ENCODE data around the gene RHOBTB1.
"Not testable (repeated sequence)": the region's sequence is repeated elsewhere in the genome, so short reads cannot be mapped to it uniquely, and the experiment has no call there.

Gene RHOBTB1

DNA sequence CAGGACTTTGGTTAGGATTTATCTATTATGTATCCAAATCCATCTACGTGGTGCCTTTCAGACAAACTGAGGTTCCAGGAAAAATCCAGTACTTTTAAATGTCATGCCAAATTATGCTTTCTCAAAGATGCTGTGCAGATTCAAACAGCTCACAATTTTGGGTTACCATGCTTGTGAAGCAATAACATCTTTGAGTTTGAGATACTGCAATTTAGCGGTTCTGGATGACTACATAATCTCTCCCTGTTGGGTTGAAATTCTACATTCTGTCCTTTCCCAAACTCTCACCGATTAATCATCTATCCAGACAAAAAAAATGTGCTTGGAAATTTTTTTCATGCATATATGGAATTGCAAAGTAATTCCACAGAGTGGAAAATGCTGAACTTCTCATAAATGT lies 3.5 kb downstream of the RHOBTB1 start:
- DNase-seq: no peak

DNA sequence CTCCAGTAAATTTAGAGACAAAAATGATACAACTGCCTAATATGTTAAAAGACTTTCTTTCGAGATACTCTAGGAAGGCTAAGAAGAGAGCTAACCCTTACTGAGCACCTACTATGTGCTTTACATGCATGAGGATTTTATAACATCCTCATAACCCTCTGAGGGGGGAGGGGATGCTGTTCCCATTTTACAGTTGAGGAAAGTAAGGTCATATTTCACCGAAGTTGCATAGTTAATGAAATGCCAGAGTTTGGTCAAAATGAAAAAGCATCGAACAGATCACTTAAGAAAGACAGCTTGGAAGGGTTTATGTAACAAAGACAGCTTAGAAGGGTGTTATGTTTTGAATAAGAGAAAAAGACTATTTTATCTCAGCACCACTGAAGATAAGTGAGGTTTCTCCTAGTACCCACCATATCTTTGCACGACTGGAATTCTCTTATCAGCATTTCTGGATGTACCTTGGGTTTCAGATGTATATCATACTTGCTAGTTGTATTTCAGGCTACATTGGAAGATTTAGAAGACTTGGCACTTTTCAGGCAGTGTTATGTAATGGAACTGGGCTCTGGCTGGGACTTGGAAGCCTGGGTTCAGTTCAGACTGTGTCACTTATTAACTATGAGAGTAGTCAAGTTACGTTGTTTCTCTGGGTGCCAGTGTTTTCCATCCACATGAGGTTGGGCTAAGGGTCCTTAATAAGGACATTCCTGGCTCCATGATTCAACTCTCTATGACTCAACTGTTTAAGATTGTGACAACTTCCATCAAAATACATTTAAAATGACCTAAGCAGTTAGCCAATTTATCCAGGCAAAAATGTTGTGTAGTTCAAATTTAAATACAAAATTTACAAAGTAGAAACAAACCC lies 6.0 kb downstream of the RHOBTB1 start:
- DNase-seq: no peak

DNA sequence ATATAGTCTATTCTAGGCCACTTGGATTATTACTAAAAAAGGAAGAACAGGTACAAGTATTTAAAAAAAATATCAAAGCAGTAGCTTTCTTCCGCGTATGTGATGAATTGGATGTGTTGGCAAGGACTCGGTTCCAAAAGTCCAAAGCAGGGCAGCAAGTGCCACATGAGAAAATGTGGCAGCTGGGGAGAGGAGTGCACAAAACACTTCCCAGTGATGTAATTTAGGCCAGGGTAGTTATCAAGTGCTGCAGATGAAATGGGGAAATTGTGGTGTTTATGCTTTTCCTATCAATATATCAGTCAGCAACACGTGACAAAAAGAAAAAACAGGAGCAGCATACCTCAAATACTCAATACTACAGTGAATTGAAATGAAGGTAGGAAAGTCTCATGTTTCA lies 7.0 kb downstream of the RHOBTB1 start:
- DNase-seq: no peak

DNA sequence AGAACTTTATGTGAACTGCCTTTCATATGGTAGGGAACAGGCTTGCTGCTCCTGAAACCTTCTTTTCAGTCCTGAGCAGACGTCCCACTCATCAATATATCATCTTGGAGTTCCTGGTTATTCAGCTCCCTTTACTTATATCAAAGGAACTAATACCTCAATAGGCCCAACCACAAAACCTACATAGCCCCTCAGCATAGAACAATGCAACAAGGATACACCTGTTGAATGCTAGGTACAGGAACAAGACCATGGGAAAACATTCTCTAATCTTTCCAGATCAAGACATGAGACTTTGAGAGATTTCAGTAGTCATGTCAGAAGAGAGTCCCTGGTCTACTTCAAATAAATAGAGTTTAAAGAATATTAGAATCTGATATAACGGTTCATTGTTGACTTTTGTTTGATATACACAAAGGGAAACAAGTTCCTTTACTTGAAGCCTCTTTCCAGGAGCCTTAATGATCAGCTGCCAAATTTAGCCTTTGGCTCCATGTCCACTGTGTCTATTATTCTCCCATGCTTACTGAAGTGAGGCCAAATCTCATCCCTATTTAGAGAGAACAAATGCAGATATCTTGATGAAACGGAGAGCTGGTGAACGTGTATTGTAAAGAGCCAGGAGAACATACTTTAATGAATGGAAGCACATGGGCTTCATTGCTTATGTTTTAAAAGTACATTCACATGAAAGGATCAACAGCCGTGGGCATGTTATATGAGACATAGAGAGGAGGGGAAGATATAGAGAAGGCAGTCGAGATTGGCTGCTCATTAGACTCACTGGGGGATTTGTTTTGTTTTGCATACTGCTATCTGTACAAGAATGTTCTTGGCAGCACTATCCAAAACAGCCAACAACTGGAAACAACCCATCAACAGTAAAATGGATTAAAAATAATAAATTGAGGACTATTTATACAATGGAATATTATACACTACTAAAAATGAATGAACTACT lies 9.5 kb downstream of the RHOBTB1 start:
- DNase-seq: no peak

DNA sequence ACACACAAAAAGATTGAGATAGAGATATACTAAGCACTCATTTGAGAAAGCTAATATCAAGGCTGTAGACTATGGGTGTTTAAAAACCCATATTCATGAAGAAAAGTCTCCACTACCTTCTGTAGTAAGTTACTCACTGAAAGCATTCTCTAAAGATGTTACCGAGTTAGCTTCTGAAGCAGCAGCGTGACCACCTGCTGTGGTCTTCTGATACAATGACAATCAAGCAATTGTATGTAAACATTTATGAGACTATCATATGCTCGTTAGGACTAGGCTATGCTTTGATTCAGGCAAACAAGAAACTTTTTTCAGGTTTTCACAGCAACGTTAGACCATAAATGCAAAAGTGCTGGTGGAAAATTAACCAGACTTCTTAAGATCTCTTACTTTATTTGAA lies 11.2 kb downstream of the RHOBTB1 start:
- DNase-seq: no peak

DNA sequence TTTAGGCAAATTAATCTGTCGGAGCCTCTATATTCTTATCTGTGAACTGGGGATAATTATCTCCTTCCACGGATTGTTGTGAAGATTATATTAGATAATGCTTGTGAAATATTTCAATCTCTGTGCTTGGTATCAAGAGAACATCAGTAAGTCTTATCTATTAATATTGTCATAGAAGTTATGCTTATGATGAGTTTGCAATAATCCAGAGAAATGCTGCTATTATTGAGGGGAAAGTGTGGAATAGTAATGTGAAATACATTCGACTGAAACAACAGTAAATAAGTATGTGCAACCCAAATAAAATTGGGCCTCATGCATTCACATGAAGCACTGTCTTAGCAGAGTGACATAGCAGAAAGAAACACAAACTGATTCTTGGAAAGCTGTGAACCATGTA lies 13.7 kb downstream of the RHOBTB1 start:
- no peak for DNase-seq

DNA sequence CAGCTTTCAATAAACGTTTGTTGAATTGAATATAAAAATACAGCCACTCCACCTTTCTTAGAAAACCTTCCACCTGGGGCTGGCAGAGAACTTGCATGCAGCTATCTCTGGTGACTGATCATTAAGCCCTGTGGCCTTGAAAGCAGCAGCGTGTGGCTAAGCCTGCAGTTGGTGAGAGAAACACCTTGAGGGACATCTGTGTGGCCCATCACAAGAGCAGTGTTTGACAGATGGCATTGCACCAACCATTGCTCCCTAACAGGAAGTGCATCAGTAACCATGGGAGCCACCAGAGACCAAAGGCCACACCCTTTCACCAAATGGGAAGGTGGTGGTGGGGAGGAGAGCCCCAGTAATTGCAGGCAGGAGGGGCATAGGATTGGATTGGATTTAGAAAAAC lies 22.4 kb downstream of the RHOBTB1 start:
- DNase-seq: no peak

DNA sequence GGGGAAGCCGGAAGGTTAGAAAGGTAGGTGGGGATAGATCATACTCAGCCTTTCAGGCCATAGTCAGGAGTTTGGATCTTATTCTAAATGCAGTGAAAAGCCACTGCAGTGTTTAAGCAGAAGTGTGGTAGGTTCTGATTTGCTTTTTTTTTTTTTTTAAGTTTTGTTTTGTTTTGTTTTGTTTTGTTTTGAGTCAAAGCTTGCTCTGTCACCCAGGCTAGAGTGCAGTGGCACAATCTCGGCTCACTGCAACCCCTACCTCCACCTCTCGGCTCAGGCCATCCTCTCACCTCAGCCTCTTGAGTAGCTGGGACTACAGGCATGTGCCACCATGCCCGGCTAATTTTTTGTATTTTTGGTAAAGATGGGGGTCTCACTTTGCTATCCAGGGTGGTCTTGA lies 23.5 kb downstream of the RHOBTB1 start:
- DNase-seq: no peak

DNA sequence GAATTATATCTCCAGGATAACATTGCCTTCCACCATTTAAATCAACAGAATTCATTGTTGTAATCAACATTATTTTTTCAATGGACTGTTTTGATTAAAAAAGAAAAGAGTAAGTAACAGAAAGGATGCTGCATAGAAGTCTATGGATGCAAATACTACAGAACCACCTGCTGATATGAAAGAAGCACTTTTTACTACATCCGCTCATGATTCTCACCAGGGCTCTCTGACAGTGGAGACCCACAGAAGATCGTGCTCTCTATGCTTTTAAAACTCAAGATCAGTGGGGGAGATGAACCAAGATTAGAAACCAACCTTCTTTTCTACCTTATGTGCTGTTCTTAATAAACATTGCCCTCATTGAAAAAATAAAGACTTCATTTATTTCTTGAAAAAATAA lies 24.4 kb downstream of the RHOBTB1 start:
- DNase-seq: no peak

DNA sequence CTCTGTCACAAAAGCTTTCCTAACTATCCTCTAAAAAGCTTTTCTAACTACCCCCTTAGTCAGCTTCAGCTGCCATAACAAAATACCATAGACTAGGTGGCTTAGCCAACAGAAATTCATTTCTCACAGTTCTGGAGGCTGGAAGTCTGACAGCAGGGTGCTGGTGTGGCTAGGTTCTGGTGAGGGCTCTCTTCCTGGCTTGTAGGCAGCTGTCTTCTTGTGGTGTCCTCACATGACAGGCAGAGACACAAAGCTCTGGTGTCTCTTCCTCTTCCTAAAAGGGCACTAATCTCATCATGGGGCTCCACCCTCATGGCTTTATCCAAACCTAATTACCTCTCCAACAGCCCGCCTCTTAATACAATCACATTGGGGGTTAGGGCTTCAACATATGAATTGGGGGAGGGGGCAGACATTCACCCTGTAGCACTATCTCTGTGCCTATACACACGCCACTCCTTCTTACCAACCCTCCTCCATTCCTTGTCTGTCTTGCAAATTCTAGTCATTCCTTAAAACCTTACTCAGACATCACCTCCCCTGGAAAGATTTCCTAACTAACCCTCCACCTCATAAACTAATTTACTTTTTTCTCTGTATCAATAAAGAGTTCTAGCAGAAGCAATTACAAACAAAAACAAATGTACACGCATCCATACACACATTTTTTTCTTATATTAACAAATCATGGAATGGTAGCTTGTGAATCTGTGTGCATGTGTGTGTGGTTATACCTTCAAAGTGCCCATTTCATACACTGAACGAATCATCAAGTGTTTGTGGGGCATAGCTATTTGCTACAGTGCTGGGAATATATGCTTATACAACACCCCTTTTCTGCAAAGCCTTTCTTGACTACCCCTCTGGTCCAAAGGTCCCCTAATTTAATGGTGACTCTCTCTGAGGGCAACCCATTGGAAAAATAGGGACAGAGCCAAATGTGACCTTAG lies 26.4 kb downstream of the RHOBTB1 start:
- DNase-seq: no peak

DNA sequence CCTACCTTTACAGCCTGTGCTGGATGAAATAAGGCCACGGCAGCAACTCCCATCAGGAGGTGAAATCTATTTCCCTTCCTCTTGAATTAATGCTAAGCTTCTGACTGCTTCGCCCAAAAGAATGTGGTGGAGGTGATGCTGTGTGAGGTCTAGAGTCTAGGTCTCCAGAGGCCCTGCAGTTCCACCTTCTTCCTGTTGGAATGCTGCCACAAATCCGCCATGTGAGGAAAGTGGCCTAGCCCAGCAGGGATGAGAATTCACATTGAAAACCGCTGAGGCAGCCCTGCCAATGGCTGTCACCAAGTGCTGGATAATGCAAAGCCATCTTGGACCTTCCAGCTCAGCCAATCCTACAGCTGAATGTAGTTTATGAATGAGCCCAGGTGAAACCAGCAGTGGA lies 28.0 kb downstream of the RHOBTB1 start:
- DNase-seq: no peak

DNA sequence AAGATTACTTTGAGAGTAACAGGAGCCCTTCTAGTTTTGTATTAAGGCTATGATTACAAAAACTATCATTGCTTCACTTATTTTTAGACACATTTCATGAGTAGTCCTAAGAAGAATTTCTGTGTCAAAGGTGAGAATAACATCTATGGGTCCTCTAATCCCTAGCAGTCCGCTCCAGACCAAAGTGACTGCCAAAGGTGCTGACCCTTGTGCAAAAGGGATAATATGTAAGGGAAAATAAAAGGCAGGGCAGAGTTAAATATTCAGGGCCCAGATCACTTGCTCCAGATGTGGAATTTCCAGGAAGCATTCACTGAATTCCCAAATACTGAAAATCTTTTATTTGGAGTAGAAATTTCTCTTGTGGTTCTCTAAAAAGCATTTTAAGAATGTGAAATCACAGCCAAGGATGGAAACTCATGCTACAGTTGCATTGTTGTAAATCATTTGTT lies 29.3 kb downstream of the RHOBTB1 start:
- no peak for DNase-seq

DNA sequence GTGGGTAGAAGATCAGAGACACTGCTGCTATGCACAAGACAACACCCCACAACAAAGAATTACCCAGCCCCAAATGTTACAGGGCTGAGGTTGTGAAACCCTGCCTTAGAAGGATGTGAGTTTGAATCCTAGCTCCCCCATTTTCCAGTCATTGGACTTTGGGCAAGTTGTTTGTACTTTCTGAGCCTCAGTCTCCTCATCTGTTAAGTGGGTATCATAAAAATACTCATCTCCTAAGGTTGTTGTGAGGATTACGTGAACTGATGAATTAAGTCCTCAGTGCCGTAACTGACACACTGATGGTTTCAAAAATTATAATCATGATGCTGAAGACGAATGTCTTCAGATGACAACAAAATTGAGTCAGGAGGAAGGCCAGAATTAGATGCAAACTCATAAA lies 30.3 kb downstream of the RHOBTB1 start:
- DNase-seq: no peak

DNA sequence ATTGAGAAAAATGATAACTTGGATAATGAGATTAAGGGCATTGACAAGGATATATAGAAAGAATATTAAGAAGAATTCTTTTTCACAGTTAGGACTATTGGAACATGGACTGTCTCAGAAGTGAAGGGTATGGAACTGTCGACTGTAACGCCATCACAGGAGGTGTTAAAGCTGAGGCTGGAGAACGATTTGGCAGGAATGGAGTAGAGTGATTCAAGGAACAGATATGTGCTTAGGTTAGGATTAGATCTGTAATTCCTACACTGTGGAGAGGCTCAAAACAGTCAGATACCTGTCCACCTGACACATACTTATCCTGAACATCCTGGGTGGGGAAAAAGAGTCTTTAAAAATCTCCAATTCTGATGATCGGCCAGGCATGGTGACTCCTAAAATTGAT lies 30.9 kb downstream of the RHOBTB1 start:
- no peak for DNase-seq

DNA sequence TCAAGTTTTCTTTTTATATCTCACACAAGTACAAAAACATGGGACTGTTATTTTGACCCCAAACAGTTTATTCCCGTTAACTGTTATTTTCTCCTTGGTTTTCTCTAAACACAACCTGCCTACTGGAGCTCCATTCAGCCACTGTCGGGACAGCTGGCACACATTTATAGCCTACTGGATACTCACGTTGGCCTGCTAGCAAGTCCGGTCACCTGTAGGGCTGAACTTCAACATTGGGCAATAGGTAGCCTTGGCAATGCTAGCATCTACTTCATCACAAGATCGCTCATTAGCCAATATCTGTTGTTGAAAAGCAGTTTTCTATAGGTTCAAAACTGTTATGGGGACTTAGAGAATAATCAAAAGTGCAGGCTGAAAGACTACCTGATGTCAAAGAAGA lies 32.3 kb downstream of the RHOBTB1 start:
- DNase-seq: no peak

DNA sequence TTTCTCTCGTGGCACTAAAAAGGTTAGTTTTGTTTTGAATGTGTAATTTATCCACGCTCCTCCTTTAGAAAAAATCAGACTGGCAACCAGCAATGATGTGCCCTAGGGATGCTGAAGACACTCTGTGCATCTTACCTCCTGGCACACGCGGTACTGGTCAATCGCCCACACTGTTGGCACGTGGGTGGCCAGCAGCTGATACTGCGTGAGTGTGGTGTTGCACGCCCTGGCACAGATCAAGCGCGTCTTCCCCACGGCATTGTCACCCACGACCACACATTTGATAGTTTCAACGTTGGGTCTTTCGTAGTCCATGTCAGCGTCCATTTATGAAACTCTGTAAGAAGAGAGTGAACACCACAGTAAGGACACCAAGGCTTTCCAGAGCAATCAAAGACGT lies 32.8 kb downstream of the RHOBTB1 start:
- no peak for DNase-seq

DNA sequence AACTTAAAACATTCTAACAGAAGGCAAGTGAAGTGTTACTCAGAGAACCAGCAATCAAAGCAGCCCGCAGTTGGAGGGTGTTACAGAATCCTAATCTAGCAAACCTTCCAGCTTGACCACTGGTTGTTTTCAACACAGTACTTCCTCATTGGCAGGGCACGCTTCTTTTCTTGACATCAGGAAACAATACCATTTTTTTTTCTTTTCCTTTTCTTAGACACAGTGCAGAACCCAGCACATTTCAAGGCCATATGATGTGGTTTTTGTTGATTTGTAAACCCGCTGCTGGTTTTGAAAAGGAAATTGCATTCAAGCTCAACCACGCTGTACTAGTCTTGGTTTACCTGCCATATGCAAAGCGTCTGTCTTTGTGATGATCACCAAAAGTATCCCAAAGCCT lies 33.4 kb downstream of the RHOBTB1 start:
- DNase-seq: no peak

DNA sequence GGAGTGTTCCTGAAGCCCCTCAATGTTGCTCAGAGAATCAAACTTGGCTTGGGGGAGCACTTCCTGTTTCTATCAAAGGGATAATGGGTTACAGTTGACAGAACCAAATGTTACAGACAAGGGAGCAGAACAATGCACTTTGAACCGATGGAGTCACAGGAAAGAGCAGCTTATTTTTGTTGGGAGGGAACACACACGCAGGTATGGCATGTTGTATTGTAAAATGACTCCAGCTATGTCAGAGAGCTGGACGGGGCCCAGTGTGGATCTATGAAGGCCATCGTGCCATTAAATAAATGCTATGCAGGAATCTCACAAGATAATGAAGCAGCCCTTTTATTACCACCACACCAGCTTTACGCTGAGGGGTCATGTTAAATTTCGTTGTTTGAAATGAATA lies 35.1 kb downstream of the RHOBTB1 start:
- no peak for DNase-seq

DNA sequence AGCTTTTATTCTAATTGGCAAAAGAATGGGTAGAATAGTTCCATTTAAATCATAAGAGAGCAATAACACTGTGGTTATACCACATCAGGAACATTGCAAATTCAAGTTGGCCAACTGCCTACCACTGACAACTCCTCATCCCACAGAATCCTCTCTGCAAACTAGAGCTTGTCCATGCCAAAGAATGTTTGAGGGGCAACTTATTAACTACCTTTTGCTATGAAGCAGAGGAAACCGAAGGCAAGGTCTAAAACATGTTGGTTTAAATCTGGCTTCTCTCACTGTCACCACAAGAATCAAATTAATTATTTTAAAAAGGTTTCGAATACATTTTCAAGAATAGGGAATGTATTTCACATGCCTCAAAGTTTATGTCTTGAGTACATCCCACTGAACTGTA lies 36.0 kb downstream of the RHOBTB1 start:
- DNase-seq: no peak

DNA sequence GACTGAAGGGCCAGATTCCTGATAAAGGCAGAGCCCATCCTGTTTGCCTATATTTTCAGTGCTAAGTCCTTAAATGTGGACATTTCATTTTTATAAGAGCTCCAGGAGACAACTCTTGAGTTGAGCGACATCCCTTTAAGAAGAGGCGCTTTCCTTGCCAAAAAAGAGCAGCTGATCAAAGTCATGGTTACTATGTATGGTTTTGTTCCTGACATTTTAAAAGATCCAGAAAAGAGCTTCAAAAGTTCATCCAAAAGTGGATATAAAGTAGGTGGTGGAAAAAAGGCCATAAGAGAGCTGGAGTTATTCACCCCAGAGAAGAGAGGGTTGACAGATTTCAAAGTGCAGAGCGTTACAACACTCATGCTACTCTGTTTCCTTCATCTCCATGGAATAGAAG lies 36.7 kb downstream of the RHOBTB1 start:
- no peak for DNase-seq

DNA sequence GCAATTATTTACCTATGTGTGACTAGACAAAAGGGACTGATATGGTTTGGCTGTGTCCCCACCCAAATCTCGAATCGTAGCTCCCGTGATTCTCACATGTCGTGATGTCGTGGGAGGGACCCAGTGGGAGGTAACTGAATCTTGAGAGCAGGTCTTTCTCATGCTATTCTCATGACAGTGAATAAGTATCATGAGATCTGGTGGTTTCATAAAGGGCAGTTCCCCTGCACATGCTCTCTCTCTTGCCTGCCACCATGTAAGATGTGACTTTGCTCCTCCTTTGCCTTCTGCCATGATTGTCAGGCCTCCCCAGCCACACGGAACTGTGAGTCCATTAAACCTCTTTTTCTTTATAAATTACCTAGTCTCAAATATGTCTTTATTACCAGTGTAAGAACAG lies 37.2 kb downstream of the RHOBTB1 start:
- DNase-seq: not testable (repeated sequence)

DNA sequence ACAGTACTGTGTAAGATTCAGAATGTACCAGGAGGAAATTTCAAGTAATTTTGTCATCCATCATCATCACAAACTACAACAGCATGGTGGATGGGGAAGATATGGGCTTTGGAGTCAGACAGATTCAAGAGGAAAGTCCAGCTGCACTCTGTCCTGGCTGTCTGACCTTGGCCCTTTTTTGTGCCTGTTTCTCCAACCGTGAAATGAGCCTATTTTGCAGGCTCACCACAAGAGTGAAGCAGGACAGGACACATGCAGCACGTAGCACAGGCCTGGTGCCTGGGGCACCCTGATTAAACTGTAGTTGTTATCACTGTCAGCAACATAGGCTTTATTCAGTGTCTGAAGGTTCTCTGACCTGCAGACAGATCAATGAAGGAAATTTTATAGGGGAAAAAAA lies 37.6 kb downstream of the RHOBTB1 start:
- DNase-seq: no peak

DNA sequence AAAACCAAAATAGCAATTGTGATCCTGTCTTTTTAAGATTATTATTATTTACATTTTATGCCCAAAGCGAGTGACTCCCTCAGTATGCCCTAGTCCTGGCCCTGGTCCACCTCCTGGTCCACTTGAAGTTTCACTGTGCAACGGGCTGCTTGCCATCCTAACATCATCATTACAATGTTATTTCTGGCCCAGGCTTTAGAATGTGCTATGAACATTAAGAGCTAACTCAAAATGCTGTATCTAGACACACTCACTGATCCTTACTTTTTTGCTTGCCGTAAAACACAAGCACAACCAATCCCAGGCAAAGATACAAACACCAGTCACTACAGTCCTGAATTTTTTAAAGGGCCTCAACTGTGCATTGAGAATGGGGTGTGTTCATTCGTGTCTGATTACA lies 38.4 kb downstream of the RHOBTB1 start:
- DNase-seq: no peak

Data from 8988T (cell line).